CD4-positive, alpha-beta T cell treated with Interleukin-4 for 1 hour (primary cell): ENCODE measurements around the gene TFPT.
"Not testable (repeated sequence)": the region's sequence is repeated elsewhere in the genome, so short reads cannot be mapped to it uniquely, and the experiment has no call there.

ENCODE experiments used
- DNase-seq, 2 donors: peaks; one replicate each; pipeline ENCODE4 v3.0.0-alpha.2; 2020 to 2022

Gene TFPT

DNA sequence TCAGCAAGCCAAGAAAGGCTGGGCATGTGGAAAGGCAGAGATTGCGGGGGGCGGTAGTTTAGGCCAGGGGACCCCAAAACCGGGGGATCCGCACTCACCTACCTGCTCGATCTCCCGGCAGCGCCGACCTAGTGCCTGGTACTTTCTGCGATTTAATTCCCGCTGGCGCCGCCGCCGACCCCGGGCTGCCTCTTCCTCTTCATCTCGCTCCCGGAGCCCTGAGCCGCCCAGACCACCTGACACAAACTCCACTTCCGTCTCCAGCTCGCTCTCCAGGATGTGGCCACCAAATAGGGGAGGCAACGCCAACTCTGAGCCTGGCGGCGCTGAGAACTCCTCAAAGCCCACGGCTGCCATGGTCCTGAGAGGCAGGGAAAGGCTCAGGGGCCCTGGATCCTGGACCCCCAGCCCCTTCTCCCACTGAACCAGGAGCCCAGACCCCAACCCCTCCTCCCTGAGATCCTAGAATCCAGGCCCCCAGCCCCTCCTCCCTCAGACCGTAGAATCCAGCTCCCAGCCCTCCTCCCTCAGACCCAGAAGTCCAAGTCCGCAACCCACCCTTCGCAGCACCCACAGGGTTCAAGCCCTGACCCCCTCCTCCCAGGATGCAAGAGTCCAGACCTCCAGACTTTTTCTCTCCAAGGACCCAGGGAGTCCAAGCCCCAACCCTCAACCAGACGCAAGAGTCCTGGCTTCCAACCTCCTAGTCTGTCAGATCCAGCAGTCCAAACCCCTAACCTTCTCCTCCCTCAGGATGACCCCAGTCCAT is 933 bp downstream of the TFPT start:
- peak; percentile 32 to 57 for DNase-seq

DNA sequence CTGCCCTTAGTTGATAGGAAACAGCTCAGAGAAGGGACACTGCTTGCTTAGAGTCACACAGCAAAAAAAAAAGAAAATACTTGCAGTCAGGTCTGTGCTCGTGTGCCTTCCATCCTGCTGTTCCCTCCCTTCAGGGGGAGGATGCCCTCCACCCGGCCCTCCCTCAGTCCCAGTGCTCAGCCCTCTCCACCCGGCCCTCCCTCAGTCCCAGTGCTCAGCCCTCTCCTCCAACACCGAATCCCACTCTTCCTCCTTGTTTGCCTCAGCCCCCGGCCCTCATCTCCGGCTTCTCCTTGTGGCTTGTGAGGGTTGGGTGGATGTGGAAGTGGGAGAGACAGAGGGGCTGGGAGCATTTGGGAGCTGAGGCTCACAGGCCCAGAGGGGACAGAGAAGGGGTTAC is 5.8 kb downstream of the TFPT start:
- no peak for DNase-seq

DNA sequence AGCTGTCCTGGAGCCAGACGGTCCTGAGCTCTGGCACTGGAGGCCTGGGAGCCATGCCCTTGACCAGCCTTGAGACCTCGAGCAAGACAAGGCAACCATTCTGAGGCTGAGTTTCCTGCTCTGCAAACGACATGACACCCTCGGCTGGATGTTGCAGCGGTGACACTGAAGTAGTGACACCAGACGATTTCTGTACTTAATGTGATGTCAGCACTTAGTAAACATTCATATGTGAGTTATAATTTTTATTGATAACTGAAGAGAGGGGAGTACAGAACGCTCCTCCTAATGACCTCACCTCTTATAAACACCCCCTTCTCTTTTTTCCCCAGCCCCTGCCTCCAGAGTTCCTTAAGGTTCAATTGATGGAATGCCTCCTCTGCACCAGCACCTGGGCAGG is 7.0 kb downstream of the TFPT start:
- DNase-seq: no peak

DNA sequence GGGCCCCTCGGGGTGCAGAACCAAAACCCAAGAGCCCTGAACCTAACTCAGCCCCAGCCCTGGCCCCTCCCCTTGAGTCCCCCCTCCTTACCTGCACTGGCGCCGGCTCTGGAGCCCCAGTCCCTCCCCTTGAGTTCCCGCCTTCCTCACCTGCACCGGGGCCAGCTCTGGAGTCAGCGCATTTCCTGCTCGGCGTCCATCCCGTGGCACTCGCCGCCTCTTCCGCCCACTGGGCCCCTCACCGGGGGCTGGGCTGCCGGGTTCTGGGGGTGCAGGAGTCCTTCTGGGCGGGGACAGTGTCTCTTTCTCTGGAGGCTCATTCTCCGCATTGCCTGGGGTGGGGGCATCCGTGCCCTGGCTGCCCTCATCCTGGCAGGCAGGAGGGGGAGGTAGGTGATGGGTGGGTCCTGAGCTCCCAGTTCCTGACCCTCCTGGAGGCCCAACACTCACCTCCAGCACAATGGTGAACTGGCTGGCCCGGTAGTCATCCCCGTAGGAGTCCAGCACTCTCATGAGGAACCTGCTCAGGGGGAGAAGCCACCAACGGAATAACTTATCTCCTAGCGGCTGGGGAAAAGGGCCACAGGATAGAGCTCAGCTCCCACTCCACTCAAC is 7.5 kb downstream of the TFPT start:
- DNase-seq: no peak

DNA sequence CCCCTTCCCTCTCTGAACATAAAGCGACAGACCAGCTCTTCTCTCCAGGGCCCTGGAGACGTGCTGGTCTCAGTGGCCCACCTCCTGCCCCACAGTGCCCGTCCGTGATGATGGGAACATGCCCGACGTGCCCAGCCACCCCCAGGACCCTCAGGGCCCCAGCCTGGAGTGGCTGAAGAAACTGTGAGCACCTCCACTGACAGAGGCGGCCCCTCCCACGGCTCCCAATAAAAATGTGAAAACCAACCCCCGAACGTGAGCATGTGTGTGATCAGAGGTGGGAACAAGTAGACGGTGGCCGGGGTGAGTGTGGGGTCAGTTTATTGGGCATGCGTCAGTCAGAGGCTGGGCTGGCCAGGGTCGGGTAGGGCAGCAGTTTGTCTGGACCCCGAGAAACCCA is 8.7 kb downstream of the TFPT start:
- DNase-seq: no peak

DNA sequence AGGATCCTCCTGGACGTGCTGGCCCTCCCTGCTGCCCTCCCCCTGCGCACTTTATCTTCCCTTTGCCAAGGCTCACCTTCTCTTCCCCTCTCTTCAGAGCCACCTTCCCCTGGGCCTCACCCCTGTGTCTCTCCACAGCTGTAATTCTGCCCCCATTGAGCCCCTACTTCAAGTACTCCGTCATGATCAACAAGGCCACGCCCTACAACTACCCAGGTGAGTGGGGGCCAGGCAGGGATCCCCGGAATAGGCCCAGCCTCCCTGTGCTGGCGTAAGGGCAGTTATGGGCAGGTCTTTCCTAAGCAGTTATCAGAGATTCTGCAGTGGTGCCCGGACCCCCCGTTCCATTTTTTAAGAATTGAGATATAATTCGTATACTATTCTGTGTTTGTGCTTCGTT is 9.7 kb downstream of the TFPT start:
- DNase-seq: no peak

DNA sequence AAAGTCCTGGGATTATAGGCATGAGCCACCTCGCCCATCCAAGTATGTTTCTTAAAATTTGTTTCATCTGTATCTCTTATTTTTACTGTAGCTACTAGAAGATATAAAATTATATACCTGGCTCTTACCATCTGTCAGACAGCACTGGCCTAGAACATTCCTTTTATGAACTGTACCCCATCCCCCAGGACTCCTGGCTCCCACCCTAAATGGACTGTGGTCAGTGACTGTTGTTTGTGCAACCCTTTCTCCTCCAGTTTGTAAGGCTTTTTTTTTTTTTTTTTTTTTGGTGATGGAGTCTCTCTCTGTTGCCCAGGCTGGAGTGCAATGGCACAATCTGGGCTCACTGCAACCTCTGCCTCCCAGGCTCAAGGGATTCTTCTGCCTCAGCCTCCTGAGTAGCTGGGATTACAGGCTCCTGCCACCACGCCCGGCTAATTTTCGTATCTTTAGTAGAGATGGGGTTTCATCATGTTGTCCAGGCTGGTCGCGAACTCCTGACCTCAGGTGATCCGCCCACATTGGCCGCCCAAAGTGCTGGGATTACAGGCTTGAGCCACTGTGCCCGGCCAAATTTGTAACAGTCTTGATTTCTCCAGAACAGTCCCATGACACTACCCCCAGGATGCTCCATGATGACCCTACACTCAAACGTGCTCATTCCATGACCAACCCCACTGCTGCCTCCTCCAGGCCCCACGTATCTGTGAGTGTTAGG is 10.3 kb downstream of the TFPT start:
- no peak for DNase-seq

DNA sequence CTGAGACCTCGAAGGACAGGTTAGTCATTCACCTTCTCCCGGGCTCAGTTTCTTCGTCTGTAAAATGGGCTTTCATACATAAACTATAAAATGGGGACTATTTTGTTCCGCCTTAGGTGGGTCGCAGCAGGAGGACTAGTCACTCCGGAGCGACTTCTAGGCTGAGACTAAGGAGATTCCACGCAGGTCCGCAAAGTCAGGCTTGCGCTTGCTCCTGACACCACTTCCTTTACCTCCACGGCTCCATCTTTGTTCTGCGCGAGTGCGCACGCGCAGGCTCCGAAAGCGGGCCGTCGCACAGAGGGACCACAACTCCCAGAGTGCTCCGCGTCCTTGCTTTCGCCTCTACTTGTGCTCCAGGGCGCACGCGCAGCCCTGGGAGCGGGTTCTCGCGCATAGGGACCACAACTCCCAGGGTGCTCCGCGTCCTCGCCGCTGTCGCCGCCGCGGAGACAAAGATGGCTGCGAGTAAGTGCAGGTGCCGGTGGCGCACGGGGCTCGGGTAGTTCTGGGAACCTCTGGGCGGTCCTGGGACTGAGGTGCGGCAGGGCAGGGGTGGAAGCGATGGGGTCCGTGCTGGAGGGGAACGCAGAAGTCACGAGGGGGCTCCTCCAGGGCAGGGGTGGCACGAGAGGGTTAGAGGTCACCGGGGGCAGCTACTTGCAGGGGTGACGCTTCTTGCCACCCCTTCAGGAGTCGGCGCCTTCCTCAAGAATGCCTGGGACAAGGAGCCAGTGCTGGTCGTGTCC is 12.9 kb downstream of the TFPT start, which contains the start of gene NDUFA3:
NDUFA3 (plus strand) TSS at position 435 of the 749 bp plus-strand sequence; CDS start at position 459, 24 bp downstream.
- peak; percentile 98 to 100 for DNase-seq

DNA sequence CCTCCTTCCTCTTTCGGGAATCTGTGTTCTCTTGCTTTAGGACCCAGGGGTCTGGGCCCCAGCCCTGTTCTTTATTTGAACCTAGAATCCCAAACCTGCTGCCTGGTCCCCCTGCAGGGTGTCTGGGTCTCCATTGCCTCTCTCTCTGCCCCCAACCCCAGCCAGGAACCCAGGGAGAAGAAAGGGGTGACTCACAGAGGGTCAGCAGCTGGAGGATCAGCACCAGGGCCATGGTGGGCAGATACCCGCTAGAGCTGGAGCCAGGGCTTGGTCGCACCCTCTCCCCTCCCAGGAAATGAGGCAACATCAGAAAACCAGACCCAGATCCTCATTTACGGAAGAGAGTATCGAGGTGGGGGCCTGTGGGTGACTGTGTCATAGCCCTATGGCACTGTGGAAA is 14.9 kb downstream of the TFPT start, which contains the start of gene OSCAR:
OSCAR (minus strand) TSS at position 243 of the 400 bp plus-strand sequence; CDS start at position 232, 11 bp downstream.
- DNase-seq: peak in 1 of 2 donors; percentile 67

DNA sequence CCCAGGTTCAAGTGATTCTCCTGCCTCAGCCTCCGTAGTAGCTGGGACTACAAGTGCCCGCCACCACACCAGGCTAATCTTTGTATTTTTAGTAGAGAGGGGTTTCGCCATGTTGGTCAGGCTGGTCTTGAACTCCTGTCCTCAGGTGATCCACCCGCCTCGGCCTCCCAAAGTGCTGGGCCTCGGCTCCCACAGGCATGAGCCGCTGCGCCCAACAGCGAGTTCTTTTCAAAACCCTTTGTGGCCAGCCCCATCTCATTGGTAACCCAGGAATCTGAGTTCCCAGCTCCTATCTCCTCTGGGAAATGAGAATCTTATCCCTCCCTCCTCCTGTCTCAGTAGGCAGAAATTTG is 15.6 kb downstream of the TFPT start:
- not testable (repeated sequence) for DNase-seq

DNA sequence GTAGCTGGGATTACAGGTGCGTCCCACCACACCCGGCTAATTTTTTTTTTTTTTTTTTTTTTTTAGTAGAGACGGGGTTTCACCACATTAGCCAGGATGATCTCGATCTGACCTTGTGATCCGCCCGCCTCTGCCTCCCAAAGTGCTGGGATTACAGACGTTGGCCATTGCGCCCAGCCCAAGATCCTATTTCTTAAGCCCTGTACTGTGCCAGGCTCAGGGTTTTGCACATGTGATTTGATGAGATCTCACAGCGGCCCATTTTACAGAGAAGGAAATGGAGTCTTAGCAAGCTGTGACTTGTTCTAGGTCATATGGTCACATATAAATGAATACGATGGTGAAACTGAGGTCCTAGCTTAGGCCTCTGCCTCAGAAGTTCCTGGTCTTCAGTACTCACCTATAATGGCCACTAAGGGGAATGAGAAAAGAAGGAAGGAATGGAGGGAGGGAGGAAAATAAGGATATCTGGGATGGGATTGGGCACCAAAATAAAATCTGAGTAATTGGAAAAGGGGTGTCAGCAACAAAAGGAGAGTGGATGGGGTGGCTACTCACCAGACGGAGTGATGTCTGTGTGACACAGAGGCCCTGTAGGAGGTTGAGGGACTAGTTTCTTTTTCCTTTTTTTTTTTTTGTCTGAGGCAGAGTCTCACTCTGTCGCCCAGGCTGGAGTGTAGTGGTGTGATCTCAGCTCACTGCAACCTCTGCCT is 16.1 kb downstream of the TFPT start:
- DNase-seq: no peak

DNA sequence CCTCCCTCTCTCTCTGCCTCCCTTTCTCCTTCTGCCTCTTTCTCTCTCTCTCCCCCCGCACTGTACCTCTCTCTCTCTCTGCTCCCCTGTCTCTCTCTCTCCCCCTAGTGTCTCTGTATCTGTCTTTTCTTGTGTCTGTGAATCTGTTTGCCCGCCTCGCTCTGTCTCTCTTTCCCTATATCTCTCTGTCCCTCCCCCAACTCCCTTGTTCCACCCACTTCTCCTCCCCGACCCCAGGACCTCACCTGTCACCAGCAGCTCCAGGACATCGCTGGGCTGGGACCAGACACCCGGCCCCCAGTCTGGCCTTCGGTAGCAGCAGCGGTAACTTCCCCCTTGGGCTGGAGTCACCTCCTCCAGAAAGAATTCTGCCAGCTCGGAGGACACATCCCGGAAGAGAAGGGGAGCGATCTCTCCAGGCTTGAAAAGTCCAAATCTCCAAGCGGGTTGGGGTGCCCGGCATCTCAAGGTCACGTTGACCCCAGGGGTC is 18.8 kb downstream of the TFPT start:
- DNase-seq: peak in 1 of 2 donors; percentile 22

DNA sequence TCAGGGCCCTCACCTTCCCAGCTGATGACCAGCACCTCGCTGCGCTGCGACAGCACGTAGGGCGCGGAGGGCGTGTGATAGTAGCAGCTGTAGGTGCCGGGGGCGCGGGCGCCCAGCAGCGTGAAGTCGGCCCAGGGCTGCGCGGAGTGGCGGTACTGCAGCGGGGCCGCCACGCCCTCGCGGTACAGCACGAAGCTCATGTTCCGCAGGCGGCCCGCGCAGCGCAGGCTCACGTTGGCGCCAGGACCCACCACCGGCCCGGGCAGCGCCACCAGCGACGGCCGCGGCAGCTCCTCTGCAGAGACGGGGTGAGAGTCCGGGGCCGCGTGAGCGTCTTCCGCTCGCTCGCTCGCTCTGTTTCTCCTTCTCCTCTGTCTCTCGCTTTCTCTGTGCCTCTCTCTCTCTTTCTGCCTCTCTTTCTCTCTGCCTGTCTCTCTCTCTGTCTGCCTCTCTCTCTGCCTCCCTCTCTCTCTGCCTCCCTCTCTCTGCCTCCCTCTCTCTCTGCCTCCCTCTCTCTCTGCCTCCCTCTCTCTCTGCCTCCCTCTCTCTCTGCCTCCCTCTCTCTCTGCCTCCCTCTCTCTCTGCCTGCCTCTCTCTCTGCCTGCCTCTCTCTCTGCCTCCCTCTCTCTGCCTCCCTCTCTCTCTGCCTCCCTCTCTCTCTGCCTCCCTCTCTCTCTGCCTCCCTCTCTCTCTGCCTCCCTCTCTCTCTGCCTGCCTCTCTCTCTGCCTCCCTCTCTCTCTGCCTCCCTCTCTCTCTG is 19.4 kb downstream of the TFPT start:
- peak; percentile 42 to 66 for DNase-seq

DNA sequence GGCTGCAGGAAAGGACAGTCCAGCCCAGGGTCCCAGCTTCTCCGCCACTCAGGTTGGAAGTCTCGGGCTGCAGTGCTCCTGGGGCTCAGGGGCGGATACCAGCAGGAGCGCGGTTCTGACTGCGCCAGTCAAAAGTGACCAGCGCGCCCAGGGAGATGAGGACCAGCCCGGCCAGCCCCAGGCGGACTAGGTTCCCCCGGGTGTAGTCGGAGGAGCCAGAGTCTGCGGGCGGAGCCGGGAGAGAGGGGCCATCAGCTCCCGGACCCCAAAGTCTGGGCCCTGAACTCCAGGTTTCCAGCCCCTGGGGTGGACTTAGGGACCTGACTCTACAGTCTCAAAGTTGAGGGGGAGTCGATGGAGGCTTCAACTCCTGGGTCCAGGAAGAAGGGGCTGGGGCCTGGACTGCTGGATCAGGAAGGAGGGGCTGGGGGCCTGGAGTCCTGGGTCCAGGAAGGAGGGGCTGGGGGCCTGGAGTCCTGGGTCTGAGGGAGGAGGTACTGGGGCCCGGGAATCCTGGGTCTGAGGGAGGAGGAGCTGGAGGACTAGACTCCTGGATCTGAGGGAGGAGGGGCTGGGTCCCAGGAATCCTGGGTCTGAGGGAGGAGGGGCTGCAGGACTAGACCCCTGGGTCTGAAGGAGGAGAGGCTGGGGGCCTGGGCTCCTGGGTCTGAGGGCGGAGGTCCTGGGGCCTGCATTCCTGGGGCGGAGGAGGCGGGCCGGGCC is 20.2 kb downstream of the TFPT start:
- no peak for DNase-seq

DNA sequence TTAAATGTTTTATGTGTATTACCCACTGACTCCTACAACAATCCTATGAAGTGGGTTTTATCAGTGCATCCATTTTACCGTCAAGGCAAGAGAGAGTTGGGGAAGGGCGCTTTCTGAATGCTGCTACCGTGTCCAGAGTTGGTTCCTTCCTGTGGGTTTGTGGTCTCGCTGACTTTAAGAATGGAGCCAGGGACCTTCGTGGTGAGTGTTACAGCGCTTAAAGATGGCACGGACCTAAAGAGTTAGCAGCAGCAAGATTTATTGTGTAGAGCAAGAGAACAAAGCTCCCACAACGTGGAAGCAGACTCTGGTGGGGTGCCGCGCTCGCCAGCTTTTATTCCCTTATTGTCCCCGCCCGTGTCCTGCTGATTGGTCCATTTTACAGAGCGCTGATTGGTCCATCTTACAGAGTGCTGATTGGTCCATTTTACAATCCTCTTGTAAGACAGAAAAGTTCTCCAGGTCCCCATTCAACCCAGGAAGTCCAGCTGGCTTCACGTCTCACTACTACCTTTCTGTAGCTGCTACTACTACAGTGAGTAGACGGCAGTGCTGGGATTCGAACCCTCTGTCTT is 20.9 kb downstream of the TFPT start:
- no peak for DNase-seq

DNA sequence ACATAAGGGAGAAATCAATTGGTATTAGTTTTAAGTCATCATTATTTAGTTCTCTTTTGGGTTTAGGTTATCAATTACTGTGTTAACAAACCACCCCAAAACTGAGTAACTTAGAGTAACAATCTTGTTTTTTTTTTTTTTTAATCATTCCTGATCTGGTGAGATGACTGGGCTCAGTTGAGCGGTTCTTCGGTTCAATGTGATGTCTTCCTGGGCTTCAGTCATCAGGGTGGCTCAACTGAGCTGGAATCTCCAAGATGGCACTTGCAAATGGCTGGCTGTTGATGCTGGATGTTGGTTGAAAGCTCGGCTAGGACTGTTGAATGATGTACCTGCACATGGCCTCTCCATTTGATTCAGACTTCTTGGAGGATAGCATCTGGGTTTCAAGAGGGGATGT is 31.0 kb downstream of the TFPT start:
- DNase-seq: no peak

DNA sequence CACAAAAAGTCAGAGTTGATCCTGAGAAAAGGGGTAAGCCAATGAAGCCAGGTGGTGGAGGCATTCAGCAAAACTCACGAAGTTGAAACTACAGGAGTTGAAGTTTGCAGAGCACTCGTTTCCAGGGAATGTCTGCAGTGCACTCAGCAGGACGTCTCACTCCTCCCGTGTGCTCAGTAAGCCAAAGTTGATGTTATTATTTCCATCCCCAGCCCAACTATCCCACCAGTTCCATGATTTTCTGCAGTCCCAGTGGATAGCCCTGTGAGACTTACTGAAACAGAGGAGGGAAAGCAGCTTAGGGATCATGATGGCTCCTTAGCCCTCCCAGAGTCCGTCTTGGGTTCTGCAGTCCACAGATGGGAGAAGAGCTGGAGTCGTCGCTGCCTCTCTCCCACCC is 34.4 kb downstream of the TFPT start, which contains the start of gene TARM1:
TARM1 (minus strand) TSS at position 334 of the 400 bp plus-strand sequence; CDS start at position 309, 25 bp downstream.
- DNase-seq: no peak

DNA sequence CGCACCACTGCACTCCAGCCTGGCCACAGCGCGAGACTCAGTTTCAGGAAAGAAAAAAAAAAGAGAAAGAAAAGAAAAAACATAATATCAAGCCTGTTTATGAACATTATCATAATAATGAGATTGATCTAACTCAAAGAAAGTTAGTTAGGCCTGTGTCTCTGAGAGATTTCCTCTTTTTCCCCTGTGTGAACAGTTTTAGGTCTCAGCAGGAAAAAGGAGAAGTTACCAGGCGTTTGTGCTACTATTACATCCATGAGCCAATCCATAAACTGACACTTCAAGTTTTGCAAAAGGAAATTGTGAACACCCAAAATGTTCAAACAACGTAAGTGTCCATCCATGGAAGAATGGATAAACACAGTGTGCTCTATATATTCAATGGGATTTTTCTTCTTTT is 38.1 kb downstream of the TFPT start:
- DNase-seq: no peak

DNA sequence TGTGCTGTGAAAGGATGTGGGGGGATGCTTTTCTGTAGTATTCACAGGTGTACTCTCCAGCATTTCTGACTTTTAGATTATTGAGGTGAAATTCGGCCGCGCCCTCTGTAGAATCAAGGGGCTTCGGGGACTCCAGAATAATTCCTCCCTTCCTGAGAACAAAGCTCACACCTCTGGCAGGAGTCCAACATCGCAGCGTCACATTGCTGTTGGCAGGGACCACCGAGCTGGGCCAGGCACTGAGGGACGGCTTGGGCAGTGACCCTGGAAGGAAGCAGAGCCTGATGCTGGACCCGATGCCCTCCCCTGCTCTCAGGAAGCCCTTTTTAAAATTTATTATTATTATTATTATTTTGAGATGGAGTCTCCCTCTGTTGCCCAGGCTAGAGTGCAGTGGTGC is 40.6 kb downstream of the TFPT start:
- DNase-seq: no peak

DNA sequence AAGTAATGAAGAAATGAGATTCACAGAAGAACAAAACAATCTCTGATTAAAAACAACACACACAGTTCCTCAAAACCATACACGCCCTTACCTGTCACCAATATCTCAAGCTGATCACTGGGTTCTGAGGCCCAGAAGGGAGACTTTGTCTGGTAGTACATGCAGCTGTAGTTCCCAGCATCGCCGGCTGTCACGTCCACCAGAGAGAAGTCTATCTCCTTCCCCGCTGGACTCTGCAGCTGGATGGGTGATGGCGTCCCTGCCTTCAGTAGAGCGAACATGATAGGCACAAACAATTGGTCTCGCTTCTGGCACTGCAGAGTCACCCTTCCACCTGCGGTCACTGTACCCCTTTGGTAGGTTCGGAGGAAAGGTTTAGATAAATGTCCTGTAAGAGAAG is 41.6 kb downstream of the TFPT start:
- DNase-seq: no peak
